ENCODE results near the gene NIPBL.

GRCh38 chr5:37014321-37014720 lies 137.8 kb downstream of the NIPBL start:
- TF ChIP-seq, protein P1, sequence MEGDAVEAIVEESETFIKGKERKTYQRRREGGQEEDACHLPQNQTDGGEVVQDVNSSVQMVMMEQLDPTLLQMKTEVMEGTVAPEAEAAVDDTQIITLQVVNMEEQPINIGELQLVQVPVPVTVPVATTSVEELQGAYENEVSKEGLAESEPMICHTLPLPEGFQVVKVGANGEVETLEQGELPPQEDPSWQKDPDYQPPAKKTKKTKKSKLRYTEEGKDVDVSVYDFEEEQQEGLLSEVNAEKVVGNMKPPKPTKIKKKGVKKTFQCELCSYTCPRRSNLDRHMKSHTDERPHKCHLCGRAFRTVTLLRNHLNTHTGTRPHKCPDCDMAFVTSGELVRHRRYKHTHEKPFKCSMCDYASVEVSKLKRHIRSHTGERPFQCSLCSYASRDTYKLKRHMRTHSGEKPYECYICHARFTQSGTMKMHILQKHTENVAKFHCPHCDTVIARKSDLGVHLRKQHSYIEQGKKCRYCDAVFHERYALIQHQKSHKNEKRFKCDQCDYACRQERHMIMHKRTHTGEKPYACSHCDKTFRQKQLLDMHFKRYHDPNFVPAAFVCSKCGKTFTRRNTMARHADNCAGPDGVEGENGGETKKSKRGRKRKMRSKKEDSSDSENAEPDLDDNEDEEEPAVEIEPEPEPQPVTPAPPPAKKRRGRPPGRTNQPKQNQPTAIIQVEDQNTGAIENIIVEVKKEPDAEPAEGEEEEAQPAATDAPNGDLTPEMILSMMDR (IDR thresholded peaks at IDR 0.05; ENCODE audit: low read length), result no peak
- TF ChIP-seq EZH2 (IDR thresholded peaks at IDR 0.05; ENCODE audit: borderline replicate concordance, low read length), result no peak
